GM12873 (cell line): ENCODE data around the gene PPFIBP2.

ENCODE experiments used
- CTCF ChIP-seq: IDR thresholded peaks from 2 replicates; pipeline ENCODE4 v1.5.1; 2012; ENCODE audit warnings: low read depth, mild to moderate bottlenecking, moderate library complexity, low read length, control low read depth; ENCODE audit not compliant: insufficient read depth; ENCODE audit errors: missing control alignments

PPFIBP2 gene

GRCh38 chr11:7668911-7669310, 155.1 kb downstream of the PPFIBP2 start:
- no peak for TF ChIP-seq CTCF

- TF ChIP-seq CTCF, result no peak
Observed at GRCh38 chr11:7670641-7671040, 156.8 kb downstream of the PPFIBP2 start.

- no peak for TF ChIP-seq CTCF
Observed at GRCh38 chr11:7671347-7672215, 157.8 kb downstream of the PPFIBP2 start.

GRCh38 chr11:7672276-7672959, 158.6 kb downstream of the PPFIBP2 start:
- TF ChIP-seq CTCF, result no peak

GRCh38 chr11:7672960-7673723, 159.3 kb downstream of the PPFIBP2 start, which contains the start of gene CYB5R2:
Gene CYB5R2 (minus strand): TSS chr11:7673500. CDS start chr11:7672825, 675 bp downstream.
- TF ChIP-seq CTCF, result no peak

GRCh38 chr11:7673724-7674434, 160.1 kb downstream of the PPFIBP2 start:
- no peak for TF ChIP-seq CTCF

- TF ChIP-seq CTCF, result no peak
Observed at GRCh38 chr11:7675631-7676030, 161.8 kb downstream of the PPFIBP2 start.
